Inferior parietal cortex (tissue), 1 donor: ENCODE measurements around the gene SMAGP.
"Not testable (repeated sequence)": the region's sequence is repeated elsewhere in the genome, so short reads cannot be mapped to it uniquely, and the experiment has no call there.

Experiments used
- DNase-seq: peaks from one replicate; pipeline ENCODE4 v3.0.0-alpha.2; 2016; ENCODE audit errors: extremely low spot score

The SMAGP gene

GRCh38 chr12:51264297-51264696, 5.9 kb downstream of the SMAGP start:
- DNase-seq, result no peak

DNA sequence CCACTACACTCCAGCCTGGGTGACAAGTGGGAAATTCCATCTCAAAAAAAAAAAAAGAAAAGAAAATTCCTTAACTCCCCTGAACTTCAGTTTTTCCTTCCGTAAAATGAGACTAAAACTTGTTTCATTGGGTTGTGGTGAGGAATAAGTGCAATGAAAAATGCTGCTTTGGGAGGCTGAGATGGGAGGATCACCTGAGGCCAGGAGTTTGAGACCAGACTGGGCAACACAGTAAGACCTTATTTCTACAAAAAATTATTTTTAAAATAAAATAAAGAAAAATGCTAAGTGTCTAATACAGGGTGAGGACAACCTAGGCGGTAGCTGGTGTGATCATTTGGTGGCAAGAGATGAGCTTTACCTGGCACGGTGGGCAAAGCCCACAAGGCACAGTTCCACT, 6.9 kb downstream of the SMAGP start:
- DNase-seq, result no peak

DNA sequence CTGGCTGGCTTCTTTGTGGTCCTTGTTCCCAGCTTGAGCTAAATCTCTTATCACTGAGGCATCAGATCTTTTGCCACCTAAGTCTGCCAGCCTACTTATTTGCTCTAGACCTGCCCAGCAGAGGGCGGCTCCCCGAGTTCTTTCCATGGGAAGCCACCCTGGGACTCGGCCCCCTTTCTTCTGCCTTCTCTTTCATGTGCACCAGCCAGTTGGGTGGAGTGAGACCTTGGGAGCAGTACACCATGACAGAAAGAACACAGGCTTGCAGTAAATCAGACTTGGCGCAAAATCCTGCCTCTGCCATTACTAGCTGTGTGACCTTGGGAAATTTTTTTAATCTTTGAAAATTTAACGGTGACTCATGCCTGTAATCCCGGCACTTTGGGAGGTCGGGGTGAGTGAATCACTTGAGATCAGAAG, 7.4 kb downstream of the SMAGP start:
- DNase-seq, result no peak

DNA sequence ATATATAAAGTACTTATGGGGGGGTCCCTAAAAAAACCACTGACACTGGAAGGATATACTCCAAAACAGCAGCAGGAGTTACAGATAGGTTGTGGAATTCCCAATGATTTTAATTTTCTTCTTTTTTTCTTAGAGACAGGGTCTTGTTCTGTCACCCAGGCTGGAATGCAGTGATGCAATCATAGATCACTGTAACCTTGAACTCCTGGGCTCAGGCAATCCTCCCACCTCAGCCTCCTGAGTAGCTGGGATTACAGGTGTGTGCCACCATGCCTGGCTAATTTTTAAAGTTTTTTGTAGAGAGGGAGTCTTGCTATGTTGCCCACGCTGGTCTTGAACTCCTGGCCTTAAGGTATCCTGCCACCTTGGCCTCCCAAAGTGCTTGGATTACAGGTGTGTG, 10.6 kb downstream of the SMAGP start:
- DNase-seq, result not testable (repeated sequence)

DNA sequence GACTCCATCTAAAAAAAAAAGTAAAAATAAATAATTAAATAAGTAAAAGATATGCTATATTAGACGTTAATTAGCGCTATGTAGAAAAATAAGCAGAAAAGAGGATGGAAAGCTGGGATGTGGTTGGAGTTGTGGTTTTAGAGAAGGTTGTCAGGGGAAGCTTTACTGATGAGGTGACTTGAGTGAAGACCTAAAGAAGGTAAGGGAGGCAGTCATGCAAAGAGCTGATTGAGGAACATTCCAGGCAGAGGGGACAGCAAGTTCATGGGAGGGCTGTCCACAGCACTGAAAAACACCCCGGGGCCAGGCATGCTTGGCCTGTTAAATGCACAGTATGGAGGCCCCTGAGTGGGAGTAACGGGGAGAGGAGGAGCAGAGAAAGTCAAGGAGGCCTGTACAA, 15.7 kb downstream of the SMAGP start:
- DNase-seq, result no peak

DNA sequence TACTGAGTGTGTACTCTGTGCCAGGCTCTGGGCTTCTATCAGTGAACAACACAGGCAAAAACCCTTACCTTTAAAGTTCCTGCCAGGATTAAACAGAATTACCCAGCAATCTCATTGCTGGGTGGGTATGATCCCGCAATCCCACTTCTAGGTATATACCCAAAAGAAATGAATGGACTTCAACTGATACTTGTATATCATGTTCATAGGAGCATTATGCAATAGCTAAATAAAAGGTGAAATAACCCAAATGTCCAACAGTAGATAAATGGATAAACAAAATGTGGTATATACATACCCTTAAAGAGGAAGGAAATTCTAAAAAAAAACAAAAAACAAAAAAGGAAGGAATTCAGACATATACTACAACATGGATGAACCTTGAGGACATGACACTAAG, 16.9 kb downstream of the SMAGP start:
- no peak for DNase-seq

DNA sequence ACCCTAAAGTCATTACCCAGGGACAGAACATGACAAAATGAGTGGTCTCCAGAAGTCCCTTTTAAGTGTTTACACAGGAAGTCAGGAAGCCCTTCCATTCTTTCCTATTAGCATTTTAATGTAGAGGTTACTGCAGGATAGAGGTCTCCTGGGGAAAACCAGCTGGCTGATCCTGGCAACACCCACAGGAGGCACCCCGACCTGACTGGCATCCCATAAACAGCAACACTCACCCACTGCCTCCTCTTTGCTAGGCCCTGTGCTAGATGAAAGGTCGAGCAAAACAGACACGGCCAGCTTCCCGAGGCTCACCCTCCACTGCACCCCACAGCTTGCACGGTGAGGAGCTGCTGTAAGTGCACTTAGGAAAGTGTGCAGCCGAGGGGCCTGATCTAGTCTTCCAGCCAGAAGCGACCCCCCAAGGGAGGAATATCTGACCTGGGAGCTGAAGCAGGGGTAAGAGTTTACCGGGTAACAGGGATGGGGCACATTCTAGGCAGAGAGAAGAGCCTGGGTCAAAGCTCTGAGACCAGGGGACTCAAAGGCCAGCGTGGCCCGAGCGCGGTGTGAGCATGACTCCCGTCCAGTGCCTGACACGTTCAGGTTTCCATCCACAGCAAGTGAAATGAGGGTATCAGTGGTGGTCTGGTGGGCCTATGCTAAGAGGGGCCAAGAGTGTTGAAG, 22.6 kb downstream of the SMAGP start:
- DNase-seq, result no peak

DNA sequence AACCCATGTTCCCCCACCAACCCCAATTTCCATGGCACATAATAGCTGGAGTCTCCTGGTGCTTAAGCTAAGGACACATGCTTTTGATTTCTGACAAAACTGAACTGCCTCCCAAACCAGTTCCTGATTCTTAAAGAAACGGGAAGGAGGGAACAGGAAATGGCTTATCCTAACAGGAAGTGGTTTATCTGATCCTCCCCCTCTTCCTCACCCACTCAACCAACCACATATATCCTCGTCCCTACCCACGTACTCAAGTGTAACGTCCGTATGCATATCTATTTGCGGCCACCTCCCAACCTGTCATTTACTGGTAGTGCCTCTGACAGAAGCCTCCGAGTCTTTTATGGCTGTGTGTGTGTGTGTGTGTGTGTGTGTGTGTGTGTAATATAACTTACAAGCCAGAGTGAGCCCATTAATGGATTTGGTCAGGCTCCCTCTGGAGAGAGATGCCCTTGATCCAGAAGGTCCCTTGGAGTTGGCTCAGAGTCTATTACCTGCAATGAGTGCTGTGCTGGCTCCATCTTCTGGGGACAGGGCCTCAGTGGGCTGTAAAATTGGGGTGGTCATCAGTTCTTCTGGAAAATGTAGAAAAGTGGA, 23.9 kb downstream of the SMAGP start:
- no peak for DNase-seq

GRCh38 chr12:51245476-51246253, 24.6 kb downstream of the SMAGP start:
- DNase-seq, result no peak

GRCh38 chr12:51244269-51244668, 25.9 kb downstream of the SMAGP start:
- no peak for DNase-seq

DNA sequence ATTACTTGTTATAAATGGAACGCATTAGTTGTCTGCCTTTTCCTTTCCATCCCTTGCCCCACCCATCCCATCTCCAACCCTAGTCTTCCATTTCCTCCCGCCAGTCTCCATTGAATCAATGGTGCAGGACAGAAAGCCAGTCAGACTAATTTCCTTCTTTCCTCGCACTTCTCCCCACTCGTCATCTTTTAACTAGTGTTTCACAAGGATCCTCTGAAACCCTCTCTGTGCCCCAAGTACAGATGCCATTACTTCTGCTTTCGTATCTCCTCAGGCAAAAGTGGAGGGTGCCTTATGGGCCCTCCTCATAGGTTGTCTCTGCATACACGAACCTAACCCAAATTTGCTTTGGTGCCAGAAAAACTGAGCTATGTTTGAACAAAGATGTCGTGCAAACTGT, 27.3 kb downstream of the SMAGP start:
- DNase-seq, result no peak

- no peak for DNase-seq
Measured at GRCh38 chr12:51242120-51242519, 28.1 kb downstream of the SMAGP start.

- no peak for DNase-seq
Measured at GRCh38 chr12:51240971-51241370, 29.2 kb downstream of the SMAGP start.

- DNase-seq, result peak; percentile 92
Measured at GRCh38 chr12:51238510-51239334, 31.5 kb downstream of the SMAGP start, which contains the start of gene DAZAP2. Gene DAZAP2, plus strand, starts transcription at chr12:51238826. Its CDS starts 82 bp downstream, at chr12:51238908.

DNA sequence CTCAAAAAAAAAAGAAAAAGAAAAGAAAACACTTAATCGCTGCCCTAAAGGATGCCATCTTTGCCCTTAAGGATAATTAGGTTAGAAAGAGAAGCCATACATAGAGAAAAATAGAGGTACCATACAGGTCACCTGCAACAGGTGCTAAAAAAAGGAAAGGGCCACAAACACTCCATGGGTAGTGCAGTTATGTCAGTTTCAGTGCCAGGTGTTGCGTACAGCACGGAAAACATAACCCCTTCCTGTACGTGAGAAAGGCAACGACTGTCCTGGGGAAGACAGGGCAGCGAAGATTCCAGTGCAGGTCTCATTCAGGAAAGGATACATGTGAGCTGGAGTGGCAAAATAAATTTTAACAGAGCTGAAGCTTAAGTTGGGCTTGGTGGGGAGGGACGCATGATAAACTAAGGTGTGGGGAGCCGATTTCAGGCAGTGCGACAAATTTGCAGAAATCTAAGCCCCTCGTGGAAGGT, 32.1 kb downstream of the SMAGP start:
- DNase-seq, result no peak

DNA sequence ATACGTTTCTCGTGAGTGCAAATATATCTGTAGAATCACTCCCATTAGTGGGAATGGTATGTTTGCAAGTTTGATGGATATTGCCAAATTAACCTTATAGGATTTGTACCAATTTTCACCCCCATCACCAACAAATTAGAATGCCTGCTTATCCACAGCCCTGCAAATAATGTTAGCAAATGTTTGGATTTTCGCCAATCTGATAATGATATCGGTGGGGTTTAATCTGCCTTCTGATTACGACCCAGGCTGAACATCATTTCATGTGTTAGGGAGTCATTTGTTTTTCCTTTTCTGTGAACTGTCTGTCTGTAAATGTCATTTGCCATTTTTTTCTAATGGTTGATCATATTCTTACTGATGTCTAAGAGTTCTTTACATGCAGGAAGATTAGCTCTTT, 35.7 kb downstream of the SMAGP start:
- no peak for DNase-seq

- no peak for DNase-seq
Measured at GRCh38 chr12:51232642-51233041, 37.6 kb downstream of the SMAGP start.

- no peak for DNase-seq
Measured at GRCh38 chr12:51229116-51229809, 41.0 kb downstream of the SMAGP start.

DNA sequence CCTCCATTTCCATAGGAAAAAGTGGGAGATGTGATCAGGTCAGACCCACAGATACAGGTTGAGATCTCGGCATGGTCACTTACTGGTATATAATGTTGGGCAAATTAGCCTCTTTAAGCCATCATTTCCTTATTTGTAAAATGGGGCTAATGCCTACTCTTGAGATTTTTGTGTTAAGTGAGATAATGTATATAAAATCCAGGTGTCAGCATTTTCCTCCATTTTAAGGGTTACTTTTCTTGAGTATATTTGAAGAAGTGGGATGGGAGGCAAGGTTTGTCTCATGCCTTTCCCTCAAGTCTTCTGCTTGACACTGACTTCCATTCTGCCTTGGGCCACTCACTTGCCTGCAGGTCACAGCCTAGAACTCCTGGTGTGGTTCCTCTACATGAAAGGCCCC, 42.3 kb downstream of the SMAGP start:
- DNase-seq, result no peak

- not testable (repeated sequence) for DNase-seq
Measured at GRCh38 chr12:51227112-51227511, 43.1 kb downstream of the SMAGP start.

DNA sequence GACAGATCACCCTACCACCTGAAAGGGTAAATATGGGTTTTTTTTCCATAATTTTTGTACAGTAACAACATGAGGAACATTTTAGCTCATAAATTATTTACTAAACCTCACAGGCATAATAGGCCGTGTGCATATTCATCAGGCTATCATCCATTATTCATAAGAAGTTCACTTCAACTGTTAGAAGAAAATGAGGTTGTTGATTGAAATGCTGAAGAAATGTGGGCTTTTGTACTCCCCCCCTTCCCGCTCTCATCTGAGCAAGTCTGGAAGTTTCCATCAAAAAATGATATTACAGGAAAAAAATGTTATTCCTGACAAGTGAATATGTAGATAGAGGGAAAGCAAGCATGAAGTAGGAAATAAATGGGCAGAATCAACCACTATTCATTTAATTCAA, 44.4 kb downstream of the SMAGP start:
- no peak for DNase-seq
